ENCODE measurements around the gene STK33. TPM values are rescaled to one million over a fixed set of nuclear protein-coding genes. Genes with fewer than 3 reads are reported as not detected.

Gene STK33
- total and polyA plus RNA-seq, 7 donors = 0.30 to 8.2 (median 2.7) TPM

DNA sequence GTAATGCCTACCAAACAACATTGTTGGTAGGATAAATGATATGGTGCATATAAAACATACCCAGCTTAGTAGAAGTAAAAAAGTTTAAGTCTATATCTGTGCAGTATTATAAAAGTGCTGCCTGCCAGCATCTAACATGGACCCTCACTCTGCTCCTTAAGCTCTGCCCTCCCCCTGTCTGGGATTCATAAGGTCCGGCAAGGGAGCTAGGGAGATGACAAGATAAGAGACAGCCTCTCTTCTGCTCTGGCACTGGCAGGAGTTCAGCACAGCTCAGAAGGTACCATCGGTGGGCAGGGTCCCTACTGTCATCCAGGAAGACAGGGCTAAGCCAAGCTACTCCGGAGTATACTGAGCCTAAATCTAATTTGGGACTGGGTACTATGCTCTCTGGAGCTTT is 45.6 kb upstream of the STK33 start:
- no peak for ATAC-seq

DNA sequence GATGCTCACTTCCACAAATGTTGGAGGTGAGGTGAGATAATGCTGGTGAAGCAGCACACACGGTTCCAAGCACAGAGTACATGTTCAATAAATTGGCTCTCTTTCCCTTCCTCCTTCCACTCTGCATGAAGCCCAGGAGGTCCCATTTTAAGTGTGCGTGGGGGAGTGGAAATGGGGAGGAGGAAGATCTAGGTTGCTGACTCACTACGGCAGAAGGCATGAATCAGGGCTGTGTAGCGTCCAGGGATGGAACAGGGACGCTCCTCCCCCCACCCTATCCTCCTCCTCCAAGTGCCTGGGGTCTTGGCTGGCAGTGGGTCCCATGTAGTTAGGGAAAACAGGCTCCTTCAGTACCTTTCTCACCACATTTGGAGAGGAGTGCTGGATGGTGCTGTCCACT is 44.3 kb upstream of the STK33 start:
- Histone ChIP-seq H3K4me3 (no peak overlapping the region), H3K36me3 (ENCODE audit: insufficient read depth in 1 of 2, low read depth in 1 of 2) (peaks cover 8 to 91% of the 10 kb centered on the region in 2 donors), H3K9me3 (no peaks in the 10 kb centered on the region), H3K4me1 (no peaks in the 10 kb centered on the region), H3K27ac (no peak overlapping the region), H3K27me3 (ENCODE audit: insufficient read depth in 3 of 3, low read length in 2 of 3) (no peaks in the 10 kb centered on the region)
- WGBS, 3 donors = 91 to 99% (median 95%) methylated on average over 5 of the region's 5 CpGs
- DNase-seq = no peak
- intact Hi-C loops (cut with DNase I) = no loop called here
- ATAC-seq = no peak
- TF ChIP-seq, protein P1, sequence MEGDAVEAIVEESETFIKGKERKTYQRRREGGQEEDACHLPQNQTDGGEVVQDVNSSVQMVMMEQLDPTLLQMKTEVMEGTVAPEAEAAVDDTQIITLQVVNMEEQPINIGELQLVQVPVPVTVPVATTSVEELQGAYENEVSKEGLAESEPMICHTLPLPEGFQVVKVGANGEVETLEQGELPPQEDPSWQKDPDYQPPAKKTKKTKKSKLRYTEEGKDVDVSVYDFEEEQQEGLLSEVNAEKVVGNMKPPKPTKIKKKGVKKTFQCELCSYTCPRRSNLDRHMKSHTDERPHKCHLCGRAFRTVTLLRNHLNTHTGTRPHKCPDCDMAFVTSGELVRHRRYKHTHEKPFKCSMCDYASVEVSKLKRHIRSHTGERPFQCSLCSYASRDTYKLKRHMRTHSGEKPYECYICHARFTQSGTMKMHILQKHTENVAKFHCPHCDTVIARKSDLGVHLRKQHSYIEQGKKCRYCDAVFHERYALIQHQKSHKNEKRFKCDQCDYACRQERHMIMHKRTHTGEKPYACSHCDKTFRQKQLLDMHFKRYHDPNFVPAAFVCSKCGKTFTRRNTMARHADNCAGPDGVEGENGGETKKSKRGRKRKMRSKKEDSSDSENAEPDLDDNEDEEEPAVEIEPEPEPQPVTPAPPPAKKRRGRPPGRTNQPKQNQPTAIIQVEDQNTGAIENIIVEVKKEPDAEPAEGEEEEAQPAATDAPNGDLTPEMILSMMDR (IDR thresholded peaks at IDR 0.05) = no peak

More for the DNA sequence above, 45.6 kb upstream of the STK33 start:
- TF ChIP-seq, protein P1 (IDR thresholded peaks at IDR 0.05) = no peak
- WGBS, 3 donors = 83 to 85% (median 83%) methylated on average over 3 of the region's 3 CpGs
- Histone ChIP-seq H3K4me1 (no peaks in the 10 kb centered on the region), H3K4me3 (no peak overlapping the region), H3K9me3 (no peaks in the 10 kb centered on the region), H3K27ac (no peak overlapping the region), H3K27me3 (ENCODE audit: insufficient read depth in 3 of 3, low read length in 2 of 3) (no peaks in the 10 kb centered on the region), H3K36me3 (ENCODE audit: insufficient read depth in 1 of 2, low read depth in 1 of 2) (peaks cover 12 to 85% of the 10 kb centered on the region in 2 donors)
- no peak for DNase-seq
- intact Hi-C loops (cut with DNase I) = no loop called here

DNA sequence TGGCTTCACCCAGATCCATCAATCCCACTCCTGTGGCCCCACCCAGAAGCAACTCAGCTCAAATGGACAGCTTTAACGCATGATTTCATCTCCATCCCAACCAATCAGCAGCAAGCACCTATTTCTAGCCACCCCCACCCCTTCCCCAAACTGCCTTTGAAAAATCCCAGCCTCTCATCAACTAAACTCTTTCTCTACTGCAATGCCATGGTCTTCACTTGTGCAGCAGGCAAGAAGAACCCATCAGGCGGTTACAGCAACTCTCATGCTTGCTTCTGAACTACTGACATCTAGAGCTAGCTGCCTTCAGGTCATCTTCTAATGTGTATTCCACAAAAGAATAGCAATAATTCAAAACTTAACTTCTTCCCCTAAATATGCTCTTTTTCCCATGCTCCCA is 42.1 kb upstream of the STK33 start:
- intact Hi-C loops (cut with DNase I) = no loop called here
- ATAC-seq (no peak), DNase-seq (no peak)
- H3K9me3 ChIP-seq = no peaks in the 10 kb centered on the region
- TF ChIP-seq, protein P1 (IDR thresholded peaks at IDR 0.05) = no peak
- no peaks in the 10 kb centered on the region for H3K4me1 ChIP-seq
- no peak overlapping the region for H3K4me3 ChIP-seq
- H3K27me3 ChIP-seq (ENCODE audit: insufficient read depth in 3 of 3, low read length in 2 of 3) = no peaks in the 10 kb centered on the region
- WGBS, 3 donors = 93 to 97% (median 95%) methylated on average over 2 of the region's 2 CpGs
- peaks cover 8 to 70% of the 10 kb centered on the region in 2 donors for H3K36me3 ChIP-seq (ENCODE audit: insufficient read depth in 1 of 2, low read depth in 1 of 2)
- no peak overlapping the region for H3K27ac ChIP-seq

DNA sequence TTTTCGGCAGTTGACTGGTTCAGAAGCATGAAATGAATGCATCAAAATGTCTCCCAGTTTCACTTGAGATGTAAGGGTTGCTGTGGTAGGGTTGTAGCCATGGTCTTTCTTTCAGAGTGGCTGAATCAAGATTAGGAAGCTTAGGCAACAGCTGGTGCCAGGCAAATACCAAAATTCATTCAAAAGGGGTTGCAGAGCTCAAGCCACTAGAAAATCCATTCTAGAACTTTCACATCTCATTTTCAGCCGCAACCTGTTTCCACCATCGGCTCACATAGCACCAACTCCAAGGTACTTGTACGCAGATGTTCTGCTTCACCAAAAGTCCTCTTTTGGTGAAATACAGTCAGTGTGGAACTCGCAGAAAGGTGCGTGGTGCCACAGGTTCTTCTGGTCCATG is 40.5 kb upstream of the STK33 start:
- Histone ChIP-seq H3K36me3 (ENCODE audit: insufficient read depth in 1 of 2, low read depth in 1 of 2) (peaks cover 6 to 63% of the 10 kb centered on the region in 2 donors), H3K4me1 (no peaks in the 10 kb centered on the region), H3K27ac (no peak overlapping the region), H3K27me3 (ENCODE audit: insufficient read depth in 3 of 3, low read length in 2 of 3) (no peaks in the 10 kb centered on the region), H3K4me3 (no peak overlapping the region), H3K9me3 (no peaks in the 10 kb centered on the region)
- no peak for ATAC-seq
- no peak for DNase-seq
- WGBS, 3 donors = 89 to 95% (median 93%) methylated on average over 6 of the region's 6 CpGs
- intact Hi-C loops (cut with DNase I) = no loop called here
- TF ChIP-seq, protein P1 (IDR thresholded peaks at IDR 0.05) = no peak

DNA sequence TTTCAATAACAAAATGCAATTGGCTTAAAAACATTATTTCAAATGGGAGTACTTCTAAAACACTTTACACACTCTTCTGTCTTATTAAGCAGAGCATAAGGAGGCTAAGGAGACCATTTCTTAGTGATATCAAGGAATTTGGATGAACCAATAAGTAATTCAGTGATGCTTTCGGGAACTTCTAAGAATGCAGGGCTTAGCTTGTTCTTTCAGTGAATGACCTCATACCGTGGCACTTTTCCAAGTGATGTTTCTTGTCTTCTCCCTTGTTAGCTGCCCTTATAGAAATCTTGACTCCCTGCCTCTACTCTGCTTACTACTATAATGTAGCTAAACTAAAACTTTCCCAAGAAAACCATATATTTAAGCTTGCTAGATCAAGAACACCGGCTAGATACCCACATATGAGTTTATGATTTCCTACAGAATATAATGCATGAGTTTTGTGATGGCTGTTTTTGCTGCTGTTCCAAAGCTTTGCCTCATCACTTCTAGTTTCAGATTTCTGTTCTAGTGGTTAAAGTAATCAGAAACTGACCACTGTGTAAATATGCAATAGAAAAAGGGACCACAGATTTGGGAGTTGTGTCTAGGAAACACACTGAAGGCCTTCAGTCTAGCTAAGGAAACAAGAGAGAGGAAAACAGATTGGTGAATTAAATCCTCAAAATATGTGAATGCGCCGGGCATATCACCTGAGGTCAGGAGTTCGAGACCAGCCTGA is 37.5 kb upstream of the STK33 start:
- 75 to 85% (median 81%) methylated on average over 6 of the region's 6 CpGs for WGBS, 3 donors
- Histone ChIP-seq H3K9me3 (no peaks in the 10 kb centered on the region), H3K27ac (no peak overlapping the region), H3K27me3 (ENCODE audit: insufficient read depth in 3 of 3, low read length in 2 of 3) (no peaks in the 10 kb centered on the region), H3K4me3 (no peak overlapping the region), H3K4me1 (no peaks in the 10 kb centered on the region), H3K36me3 (ENCODE audit: insufficient read depth in 1 of 2, low read depth in 1 of 2) (peaks cover 0 to 40% of the 10 kb centered on the region in 2 donors)
- no peak for DNase-seq
- no peak for ATAC-seq
- TF ChIP-seq, protein P1 (IDR thresholded peaks at IDR 0.05) = no peak
- intact Hi-C loops (cut with DNase I) = no loop called here
